HG03565 (cell line): Measurements from ENCODE around the gene PSAPL1.

Experiments used
- ATAC-seq: cut with Tn5 transposase; IDR thresholded peaks from one replicate; pipeline ENCODE4 v1.9.1; 2021; ENCODE audit warnings: mild to moderate bottlenecking, moderate library complexity; ENCODE audit not compliant: unreplicated experiment

The PSAPL1 gene

DNA sequence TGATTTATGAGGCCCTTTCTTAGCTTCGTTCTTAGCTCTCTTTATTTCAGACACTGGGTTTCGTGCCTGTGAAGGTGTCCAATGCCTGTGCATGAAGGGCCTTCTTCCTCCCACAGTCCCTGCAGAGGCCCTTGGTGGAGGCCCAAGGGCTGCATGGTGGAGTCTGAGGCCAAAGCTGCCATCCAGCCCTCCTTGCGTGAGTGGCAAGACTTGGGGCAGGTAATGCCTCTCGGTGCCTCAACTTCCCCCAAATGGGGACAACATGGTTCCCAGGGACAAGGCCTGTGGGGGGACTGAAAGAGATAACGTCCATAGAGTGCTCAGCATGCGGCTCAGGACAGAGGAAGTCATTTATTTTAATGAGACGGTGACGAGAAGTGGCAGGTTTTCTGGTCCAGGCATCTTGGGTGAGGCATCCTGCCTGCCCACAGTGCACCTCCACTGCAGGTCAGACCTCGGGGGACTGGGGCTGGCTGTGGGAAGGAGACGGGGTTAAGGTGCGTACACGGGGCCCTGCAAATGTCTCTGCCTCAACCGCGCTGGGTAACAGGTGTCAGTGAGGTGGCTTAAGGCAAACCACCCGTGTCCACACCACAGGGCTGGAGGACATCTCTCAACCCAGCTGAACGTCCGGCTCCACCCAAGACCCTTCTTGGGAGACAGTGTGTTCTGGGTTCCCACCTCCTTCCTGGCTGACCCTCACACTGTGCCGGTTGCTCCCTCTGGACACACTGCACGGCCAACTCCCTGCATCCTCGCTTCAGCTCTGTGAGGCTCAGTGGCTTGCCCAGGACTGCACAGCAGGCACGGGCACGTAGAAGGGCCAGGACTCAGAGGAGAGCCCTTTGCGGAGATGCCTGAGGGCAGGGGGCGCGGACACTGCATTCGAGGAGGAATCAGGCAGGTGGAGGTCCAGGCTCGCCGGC is 50.5 kb downstream of the PSAPL1 start:
- ATAC-seq: no peak

DNA sequence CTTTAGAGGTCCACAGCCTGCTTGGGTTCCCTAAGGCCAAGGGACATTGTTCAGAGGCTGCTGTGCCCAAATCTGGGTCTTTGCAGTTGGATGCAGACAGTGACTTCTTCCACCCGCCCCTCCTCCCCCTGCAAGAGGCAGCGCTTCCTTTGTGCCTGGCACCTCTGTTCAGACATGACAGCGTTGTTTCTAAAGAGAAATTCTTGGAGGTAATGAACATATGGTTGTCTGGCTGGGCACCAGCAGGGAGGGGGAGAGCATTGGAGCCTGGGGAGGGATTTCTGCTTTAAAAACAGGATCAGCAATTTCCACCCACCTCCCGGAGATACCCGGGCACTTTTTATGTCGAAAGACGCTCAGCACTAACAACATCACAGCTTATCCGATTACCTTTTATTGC is 51.5 kb downstream of the PSAPL1 start:
- ATAC-seq: no peak

DNA sequence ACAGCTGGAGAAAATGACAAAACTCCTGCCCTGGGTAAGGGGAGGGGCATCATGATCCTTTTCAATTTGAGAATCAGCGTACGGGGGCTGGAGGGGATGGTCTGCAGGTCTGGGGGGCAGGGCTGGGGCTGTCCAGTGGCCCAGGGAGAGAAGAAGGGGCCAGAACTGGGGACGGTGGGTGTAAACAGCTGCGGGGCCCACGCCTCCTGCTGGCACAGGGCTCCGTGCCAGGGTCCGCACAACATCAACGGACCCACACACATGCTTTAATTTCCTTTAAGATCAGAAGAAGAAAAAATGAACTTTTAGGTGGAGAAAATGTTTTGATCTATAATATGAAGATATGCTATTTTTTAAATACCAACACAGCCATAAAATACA is 52.1 kb downstream of the PSAPL1 start:
- ATAC-seq: no peak

DNA sequence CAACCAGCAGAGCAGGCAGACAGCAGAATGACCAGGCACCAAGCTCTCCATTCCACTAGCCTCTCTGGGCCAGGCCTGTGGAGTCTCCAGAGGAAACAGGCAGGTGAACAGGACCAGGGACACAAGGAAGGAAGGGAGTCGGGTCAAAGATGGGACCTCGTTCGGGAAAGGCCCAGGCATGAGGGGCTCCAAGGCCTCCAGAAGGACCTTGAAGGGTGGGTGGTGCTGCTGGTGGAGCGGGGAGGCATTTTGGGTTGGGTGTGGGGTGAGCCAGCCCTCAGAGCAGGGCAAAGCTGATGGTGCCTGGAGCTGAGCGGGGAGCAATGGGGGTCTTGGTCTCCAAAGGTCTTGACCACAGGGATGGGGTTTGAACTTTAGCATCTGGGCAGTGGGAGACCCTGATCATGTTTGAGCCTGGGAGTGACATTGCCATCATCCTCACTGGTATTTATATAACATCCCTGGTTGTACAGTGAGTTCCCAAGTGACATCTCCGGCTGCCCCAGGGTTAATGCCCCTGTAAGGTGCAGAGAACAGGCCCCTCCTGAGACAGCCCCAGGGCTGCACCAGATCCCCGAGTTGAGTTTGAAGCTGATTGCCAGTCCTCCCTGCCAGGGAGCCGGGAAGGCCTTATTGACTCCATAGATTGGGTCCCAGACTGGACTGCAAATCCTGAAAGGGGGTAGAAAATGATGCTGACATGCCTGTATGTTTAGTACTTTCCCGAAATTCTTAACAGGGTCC is 52.7 kb downstream of the PSAPL1 start:
- no peak for ATAC-seq

GRCh38 chr4:7381221-7381889 is 53.4 kb downstream of the PSAPL1 start:
- no peak for ATAC-seq
